Islet precursor cell (in vitro differentiated cells): Measurements from ENCODE around the gene TMSB4Y.

Source experiments
- DNase-seq: peaks from one replicate; pipeline ENCODE4 v3.0.0-alpha.2; 2018

Gene TMSB4Y

DNA sequence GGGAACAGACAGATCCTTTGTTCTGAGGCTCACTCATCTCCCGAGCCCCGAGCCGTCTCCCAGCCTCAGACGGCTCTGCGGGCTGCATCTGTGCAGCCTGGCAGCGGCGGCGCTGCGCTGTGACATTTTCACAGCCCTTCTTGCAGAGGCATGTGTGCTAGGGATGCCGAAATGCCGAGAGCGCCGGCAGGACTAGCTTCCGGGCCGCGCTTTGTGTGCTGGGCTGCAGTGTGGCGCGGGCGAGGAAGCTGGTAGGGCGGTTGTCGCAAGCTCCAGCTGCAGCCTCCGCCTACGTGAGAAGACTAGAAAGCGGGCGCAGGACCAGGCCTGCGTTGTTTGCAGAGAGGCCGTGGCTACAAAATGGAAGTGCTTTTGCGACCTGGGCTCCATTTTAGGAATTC, at the start of gene TMSB4Y:
TMSB4Y (plus strand) TSS at position 332 of the 401 bp plus-strand sequence.
- DNase-seq, result no peak

DNA sequence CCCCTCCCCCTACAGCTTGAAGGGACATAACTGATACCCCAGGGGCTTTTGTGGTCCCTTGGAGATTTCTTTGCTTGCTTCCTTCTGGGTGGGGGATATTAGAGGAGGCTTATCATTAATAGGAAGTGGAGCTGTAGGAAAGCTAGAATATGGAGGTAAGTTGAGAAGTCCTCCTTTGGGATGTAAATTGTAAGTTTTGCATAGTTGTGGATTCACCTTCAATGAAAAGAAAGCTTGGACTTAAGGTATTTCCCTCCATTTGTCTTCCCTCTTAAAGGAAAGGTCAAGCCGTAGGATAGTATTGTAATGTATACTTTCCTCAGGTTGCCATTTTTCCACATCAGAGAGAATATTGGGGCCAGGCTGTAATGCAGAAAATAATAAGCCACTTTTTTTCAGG, 39.5 kb upstream of the TMSB4Y start:
- no peak for DNase-seq

DNA sequence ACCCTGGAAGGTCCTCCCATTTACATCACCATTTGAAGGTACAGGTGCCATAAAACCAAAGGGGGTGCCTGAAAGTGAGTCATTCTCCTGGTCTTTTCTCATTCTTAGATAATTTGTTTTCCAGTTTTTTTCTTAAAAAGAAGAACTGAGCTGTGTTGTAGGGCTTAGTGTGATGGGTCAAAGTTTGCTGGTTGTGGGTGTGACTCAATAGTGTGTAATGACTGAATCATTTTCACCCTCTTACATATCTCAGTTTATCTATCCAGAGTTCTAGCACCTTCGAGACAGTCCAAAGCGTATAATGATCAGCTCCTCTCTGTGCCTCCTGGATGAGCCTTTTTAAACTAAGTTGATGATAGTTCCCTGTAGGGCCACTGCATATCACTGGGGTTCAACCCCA, 32.6 kb upstream of the TMSB4Y start:
- DNase-seq, result no peak

DNA sequence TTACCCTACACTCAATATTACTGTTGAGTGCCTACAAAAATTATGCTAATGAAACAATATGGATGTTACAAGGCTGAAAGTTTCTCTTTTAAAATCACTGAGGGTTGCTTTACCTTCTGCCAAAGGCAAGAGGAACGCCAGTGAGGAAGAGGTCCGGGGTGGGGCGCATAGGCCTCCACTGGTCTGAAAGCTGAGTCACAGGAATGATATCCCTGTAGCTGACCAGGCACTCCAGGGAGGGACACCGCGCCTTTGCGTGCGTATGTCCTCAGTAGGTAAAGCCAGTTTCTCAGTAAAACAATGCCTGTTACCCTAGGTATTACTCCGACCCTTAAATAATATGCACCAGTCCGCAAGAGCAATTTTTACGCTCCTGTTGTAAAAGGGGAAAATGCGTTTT, 1.4 kb upstream of the TMSB4Y start:
- no peak for DNase-seq

DNA sequence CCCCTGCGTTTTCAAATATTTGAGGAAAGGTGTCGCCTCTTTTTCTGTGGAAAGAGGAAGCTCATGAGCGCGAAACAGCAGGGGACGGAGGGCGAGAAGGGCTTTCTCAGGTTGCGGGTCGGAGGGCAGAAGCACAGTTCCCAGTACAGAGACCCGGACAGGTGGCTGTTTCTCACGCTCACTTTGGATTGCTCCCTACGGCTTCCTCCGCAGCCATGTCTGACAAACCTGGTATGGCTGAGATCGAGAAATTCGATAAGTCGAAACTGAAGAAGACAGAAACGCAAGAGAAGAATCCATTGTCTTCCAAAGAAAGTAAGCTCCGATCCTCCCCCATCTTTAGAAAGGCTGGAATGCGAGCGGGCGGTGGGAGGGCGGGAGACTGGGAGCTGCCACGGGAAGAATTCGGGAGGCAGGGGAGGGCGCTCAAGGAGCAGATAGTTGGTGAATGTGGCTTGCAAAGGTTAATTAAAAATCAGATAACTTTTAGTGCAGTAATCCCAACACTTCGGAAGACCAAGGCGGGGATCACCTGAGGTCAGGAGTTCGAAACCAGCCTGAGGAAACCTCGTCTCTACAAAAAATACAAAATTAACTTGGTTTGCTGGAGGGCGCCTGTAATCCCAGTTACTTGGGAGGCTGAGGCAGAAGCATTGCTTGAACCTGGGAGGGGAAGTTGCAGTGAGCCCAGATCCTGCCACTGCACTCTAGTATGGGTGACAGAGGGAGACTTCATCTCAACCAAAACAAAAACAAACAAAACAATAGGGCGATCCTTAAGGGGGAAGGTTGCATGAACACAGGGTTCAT, 627 bp downstream of the TMSB4Y start:
- no peak for DNase-seq

DNA sequence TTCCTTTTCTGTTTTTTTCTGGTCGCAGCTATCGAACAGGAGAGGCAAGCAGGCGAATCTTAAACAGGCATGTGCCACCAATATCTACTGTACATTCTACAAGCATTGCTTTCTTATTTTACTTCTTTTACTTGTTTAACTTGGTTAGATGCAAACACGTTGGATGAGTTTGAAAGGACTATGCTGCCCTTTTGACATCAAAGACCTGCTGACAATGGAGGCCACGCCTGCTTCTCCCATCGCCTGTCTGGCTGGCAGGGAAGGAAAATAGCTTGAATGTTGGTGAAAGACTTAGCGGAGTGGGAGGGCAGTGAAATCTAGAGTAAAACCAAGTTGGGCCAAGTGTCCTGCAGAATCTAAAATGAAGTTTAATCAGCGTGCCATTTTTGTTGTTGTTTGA, 1.5 kb downstream of the TMSB4Y start:
- no peak for DNase-seq

DNA sequence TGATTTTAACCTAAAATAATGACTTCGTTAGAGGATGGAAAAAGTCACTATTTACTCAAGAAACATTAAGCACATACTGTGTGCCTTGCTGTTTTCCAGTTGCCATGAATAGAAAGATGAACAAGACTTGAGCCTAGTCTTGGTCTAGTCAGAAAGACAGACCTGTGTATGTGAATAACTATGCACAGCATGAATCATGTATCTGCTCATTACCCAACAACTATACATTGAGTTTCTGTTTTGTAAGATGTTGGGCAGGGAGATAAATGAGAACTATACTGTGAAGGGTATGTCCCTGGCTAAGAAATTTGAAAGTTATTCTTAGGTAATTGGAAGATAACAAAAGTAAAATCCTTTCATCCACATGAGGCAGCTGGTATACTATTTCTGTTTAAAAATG, 4.3 kb downstream of the TMSB4Y start:
- DNase-seq, result no peak

DNA sequence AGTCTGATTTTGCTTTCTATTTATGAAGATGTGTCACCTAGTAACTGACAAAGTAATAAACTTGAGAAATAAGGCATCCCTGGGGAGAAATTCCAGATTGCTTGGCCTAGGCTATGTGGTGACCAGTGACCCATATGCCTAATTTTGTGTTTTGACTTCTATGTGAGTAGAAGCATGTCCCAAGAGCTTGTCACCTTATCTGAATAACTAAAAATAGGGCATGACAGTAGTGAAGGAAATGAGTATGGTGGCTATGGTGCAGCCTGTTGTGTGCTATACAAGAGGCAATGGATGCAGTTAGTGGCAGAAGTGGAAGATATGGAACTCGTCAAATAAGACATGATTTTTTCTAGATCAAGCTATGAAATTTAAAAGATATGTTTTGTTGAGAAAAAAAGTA, 15.3 kb downstream of the TMSB4Y start:
- no peak for DNase-seq

DNA sequence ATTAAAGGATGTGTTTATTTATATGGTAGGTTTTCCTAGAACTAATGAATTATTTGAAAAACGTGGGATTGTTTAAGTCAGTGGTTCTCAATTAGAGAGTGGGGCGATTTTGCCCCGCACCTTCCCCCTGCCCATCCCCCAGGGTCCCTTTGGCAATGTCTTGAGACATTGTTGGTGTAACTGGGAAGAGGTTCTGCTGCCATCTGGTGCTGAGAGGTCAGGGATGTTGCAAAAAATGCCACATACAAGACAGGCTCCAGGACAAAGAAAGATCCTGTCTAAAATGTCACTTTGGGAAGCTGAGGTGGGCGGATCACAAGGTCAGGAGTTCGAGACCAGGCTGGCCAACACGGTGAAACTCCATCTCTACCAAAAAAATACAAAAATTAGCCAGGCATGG, 25.8 kb downstream of the TMSB4Y start:
- no peak for DNase-seq

DNA sequence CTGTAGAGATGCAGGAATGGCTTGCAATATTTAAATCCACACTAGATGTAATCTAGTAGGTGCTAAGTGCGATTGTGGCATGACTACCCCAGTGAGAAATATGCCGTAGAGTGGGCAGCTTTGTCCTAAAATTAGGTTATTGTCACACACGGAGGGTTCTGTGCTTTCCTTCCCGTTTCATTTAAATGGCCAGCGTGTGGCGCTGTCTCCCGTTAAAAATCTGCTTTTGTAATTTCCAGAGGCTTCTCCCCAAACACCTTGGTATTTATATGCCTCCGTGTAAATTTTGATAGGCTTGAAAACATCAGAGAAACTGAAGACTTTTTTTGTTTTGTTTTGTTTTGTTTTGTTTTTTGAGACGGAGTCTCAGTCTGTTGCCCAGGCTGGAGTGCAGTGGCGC, 34.9 kb downstream of the TMSB4Y start:
- no peak for DNase-seq

DNA sequence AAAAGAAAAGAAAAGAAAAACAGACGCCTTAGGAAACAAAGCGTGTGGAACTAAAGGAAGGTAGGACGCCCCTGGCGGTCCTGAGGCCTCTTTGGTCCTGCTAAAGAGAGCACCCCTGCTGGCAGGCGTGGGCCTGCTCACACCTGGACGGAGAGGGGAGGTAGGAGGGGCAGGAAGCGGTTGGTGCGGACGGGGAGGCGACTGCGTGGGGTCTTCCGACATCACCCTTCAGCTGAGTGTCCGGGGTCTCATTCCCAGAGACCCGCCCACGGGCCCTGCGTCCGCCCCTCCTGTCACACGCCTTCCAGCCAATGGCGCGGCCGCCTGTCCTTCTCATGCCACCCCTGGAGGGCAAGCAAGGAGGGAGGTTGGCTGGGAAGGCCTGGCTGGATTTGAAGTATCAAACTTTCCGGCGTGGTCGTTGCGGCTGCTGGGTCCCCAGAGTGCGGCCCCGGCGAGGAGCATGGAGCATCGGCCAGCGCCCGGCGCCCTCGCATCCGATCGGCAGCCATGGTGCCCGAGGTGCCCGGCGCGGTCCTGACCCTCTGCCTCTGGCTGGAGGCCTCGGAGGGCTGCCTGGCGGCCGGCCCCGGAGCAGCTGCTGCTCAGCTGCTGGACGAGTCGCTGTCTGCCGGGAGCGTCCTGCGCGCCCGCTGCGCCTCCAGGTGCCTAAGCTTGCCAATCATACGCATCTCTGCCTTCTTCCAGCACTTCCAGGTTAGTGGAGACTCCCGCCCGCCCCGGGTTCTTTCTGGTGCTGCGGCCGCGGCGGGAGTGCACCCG, 47.8 kb downstream of the TMSB4Y start:
- no peak for DNase-seq

DNA sequence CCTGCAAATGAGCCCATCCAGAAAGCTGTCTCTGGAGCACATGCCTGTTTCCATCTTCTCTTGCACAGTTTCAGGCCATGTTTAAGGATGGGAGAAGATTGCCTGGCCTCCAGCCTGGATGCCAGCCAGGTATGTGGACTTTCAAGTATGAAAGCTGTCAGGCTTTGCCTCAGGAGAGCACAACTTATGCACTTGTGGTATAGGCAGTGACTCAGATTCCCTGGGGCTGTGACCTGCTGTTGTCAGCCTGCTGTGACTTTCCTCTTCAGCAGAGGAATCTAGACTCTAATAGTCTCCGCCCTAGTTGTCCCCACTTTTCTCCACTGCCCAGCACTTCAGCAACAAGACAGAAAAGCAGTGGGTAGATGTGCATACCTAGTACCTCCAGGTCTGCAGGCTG, 51.0 kb downstream of the TMSB4Y start:
- DNase-seq, result no peak
